Measurements from ENCODE around the gene CWC25. TPM values are rescaled to one million over a fixed set of nuclear protein-coding genes. Genes with fewer than 3 reads are reported as not detected.

CWC25 gene
- total RNA-seq, 1 experiment from 2014 or later = 17.3 TPM

GRCh38 chr17:38871247-38872015 is 46.3 kb upstream of the CWC25 start:
- TF ChIP-seq GABPB1 (CRISPR knock-in tag; IDR thresholded peaks at IDR 0.05) = peak; percentile 66; the same call in 1 of the 2 replicates
- no peak for TF ChIP-seq ZNF425 (CRISPR knock-in tag; conservative IDR thresholded peaks at IDR 0.05)
- TF ChIP-seq ZNF396 (CRISPR knock-in tag; IDR thresholded peaks at IDR 0.05; ENCODE audit: borderline replicate concordance) = no peak
- Mint-ChIP-seq H3K27ac (peak overlapping the region; percentile 76), H3K9me3 (no peaks in the 10 kb centered on the region), H3K4me3 (peak overlapping the region; percentile 80), H3K36me3 (no peaks in the 10 kb centered on the region), H3K27me3 (ENCODE audit: low read depth) (no peaks in the 10 kb centered on the region), H3K4me1 (peaks cover 53% of the 10 kb centered on the region)
- ATAC-seq (0 out of 2 replicates have a peak, but pooled peaks have one; percentile 1), DNase-seq (ENCODE audit: low spot score) (no peak)
- CTCF ChIA-PET = interaction anchor here (0.5 to 2.0 kb wide), 11 partner anchors 9 to 294 kb away, joined by 3 to 10 read pairs (median 3); partner anchors contain the start of gene ARL5C
- POLR2A ChIA-PET = interaction anchor here (0.8 to 3.3 kb wide), 3 partner anchors 8 to 30 kb away, joined by 3 to 13 read pairs (median 5); partner anchors contain the start of gene RPL23

- peak; percentile 65 for DNase-seq (ENCODE audit: low spot score)
- POLR2A ChIA-PET = interaction anchor here (0.8 to 3.3 kb wide), 7 partner anchors 9 to 97 kb away, joined by 3 to 16 read pairs (median 7); partner anchors contain the start of genes FBXO47, LASP1NB and RPL23
- H3K27me3 Mint-ChIP-seq (ENCODE audit: low read depth) = no peaks in the 10 kb centered on the region
- no peaks in the 10 kb centered on the region for H3K36me3 Mint-ChIP-seq
- peak overlapping the region; percentile 98 for H3K4me3 Mint-ChIP-seq
- H3K4me1 Mint-ChIP-seq = peaks cover 47% of the 10 kb centered on the region
- ATAC-seq = peak; percentile 10
- H3K27ac Mint-ChIP-seq = peak overlapping the region; percentile 97
- H3K9me3 Mint-ChIP-seq = no peaks in the 10 kb centered on the region
- CTCF ChIA-PET = interaction anchor here (0.5 to 2.0 kb wide), 17 partner anchors 9 to 366 kb away, joined by 3 to 10 read pairs (median 3); partner anchors contain the start of genes ARL5C and RPL23
- TF ChIP-seq ETV6 (CRISPR knock-in tag; IDR thresholded peaks at IDR 0.05) = 0 out of 2 replicates have a peak, but pooled peaks have one; percentile 32
- peak; percentile 54; the same call in 1 of the 2 replicates for TF ChIP-seq NFE2L1 (CRISPR knock-in tag; IDR thresholded peaks at IDR 0.05)
- no peak for TF ChIP-seq HMGXB4 (CRISPR knock-in tag; IDR thresholded peaks at IDR 0.05)
- TF ChIP-seq OVOL2 (CRISPR knock-in tag; IDR thresholded peaks at IDR 0.05; ENCODE audit: borderline replicate concordance) = no peak
- TF ChIP-seq ZNF532 (CRISPR knock-in tag; IDR thresholded peaks at IDR 0.05; ENCODE audit: borderline replicate concordance) = no peak
- peak; percentile 12; the same call in 1 of the 2 replicates for TF ChIP-seq FOXP1 (CRISPR knock-in tag; IDR thresholded peaks at IDR 0.05; ENCODE audit: borderline replicate concordance)
- TF ChIP-seq JAZF1 (CRISPR knock-in tag; IDR thresholded peaks at IDR 0.05) = no peak
- TF ChIP-seq TCF7 (CRISPR knock-in tag; IDR thresholded peaks at IDR 0.05; ENCODE audit: low read depth) = no peak
- TF ChIP-seq ZBTB43 (CRISPR knock-in tag; IDR thresholded peaks at IDR 0.05) = no peak
- 0 out of 2 replicates have a peak, but pooled peaks have one; percentile 31 for TF ChIP-seq RORB (CRISPR knock-in tag; IDR thresholded peaks at IDR 0.05)
- peak; percentile 18 for TF ChIP-seq FOXK1 (CRISPR knock-in tag; IDR thresholded peaks at IDR 0.05)
- TF ChIP-seq PRDM15 (CRISPR knock-in tag; IDR thresholded peaks at IDR 0.05) = no peak
- 0 out of 2 replicates have a peak, but pooled peaks have one; percentile 10 for TF ChIP-seq MAX (CRISPR knock-in tag; IDR thresholded peaks at IDR 0.05)
Observed at GRCh38 chr17:38870259-38871165, 45.4 kb upstream of the CWC25 start.

Measured in WTC11 (cell line).